Bronchial epithelial cell (primary cell): Measurements from ENCODE around the gene CPA2. TPM values are rescaled to one million over a fixed set of nuclear protein-coding genes. Genes with fewer than 3 reads are reported as not detected.

Source experiments
- DNase-seq: peaks from one replicate; pipeline ENCODE4 v3.0.0-alpha.2; 2010; ENCODE audit warnings: low read depth
- FAIRE-seq: peaks from 2 replicates; lab custom pipeline; 2011; peaks lifted over from hg19 to GRCh38; lab: Jason Lieb, UNC
- H3K27me3 ChIP-seq: 2 replicates; pipeline ENCODE4 v1.5.1; 2011; ENCODE audit warnings: low read length; ENCODE audit not compliant: control insufficient read depth, insufficient read depth
- H3K36me3 ChIP-seq: 2 replicates; pipeline ENCODE4 v1.5.1; 2011; ENCODE audit warnings: low read length; ENCODE audit not compliant: control insufficient read depth, insufficient read depth
- H3K4me3 ChIP-seq: 2 replicates; pipeline ENCODE4 v1.5.1; 2011; ENCODE audit warnings: mild to moderate bottlenecking, low read depth, low read length, control low read depth
- CTCF ChIP-seq: IDR thresholded peaks from 2 replicates; pipeline ENCODE4 v1.5.1; 2011; ENCODE audit warnings: mild to moderate bottlenecking, moderate library complexity, low read length, control low read depth, inconsistent platforms; ENCODE audit not compliant: insufficient read depth, severe bottlenecking
- total RNA-seq: library from RNA; depleted of rRNA; stranded (reverse); fragments of >200 nt; gene quantifications from 2 replicates; pipeline ENCODE4 v1.2.1, GENCODE V29; 2014

Gene CPA2
- not detected in 2 replicates for total RNA-seq

- no peak within 1 kb of the TSS for H3K4me3 ChIP-seq
- no peaks in the 10 kb centered on the region for H3K27me3 ChIP-seq
- H3K36me3 ChIP-seq: no peaks in the 10 kb centered on the region
- no peak for FAIRE-seq
- no peak for DNase-seq
- TF ChIP-seq CTCF: no peak
Observed at GRCh38 chr7:130266258-130266960, at the start of gene CPA2. Gene CPA2 (plus strand): TSS chr7:130266863. CDS start chr7:130266882, 19 bp downstream.

GRCh38 chr7:130218806-130219620, 47.6 kb upstream of the CPA2 start:
- no peak for FAIRE-seq

GRCh38 chr7:130219871-130220270, 46.8 kb upstream of the CPA2 start:
- FAIRE-seq: no peak
- no peak for DNase-seq
- TF ChIP-seq CTCF: no peak

More at GRCh38 chr7:130218806-130219620, 47.6 kb upstream of the CPA2 start:
- H3K4me3 ChIP-seq: no peak overlapping the region
- H3K36me3 ChIP-seq: no peaks in the 10 kb centered on the region
- no peak for DNase-seq
- no peaks in the 10 kb centered on the region for H3K27me3 ChIP-seq
- no peak for TF ChIP-seq CTCF

GRCh38 chr7:130221746-130222145, 44.9 kb upstream of the CPA2 start:
- no peak for FAIRE-seq
- no peaks in the 10 kb centered on the region for H3K27me3 ChIP-seq
- H3K36me3 ChIP-seq: no peaks in the 10 kb centered on the region
- no peak for TF ChIP-seq CTCF
- DNase-seq: no peak
- no peak overlapping the region for H3K4me3 ChIP-seq

More at GRCh38 chr7:130219871-130220270, 46.8 kb upstream of the CPA2 start:
- Histone ChIP-seq H3K36me3 (no peaks in the 10 kb centered on the region), H3K4me3 (no peak overlapping the region), H3K27me3 (no peaks in the 10 kb centered on the region)

- Histone ChIP-seq H3K36me3 (no peaks in the 10 kb centered on the region), H3K4me3 (no peak overlapping the region), H3K27me3 (no peaks in the 10 kb centered on the region)
- no peak for TF ChIP-seq CTCF
- no peak for FAIRE-seq
- no peak for DNase-seq
Observed at GRCh38 chr7:130223646-130224045, 43.0 kb upstream of the CPA2 start.
